GM10248 (cell line): ENCODE results near the gene MGAT1.

Source experiments
- CTCF ChIA-PET: fragments of 300-600 bp; sonication (Branson Sonifier 250); formaldehyde crosslinking; extraction: SDS; loops from one replicate; lab custom pipeline; 2021; ENCODE audit warnings: antibody characterized with exemption; lab: Yijun Ruan, JAX
- POLR2A ChIA-PET: fragments of 350-650 bp; sonication (Branson Sonifier 250); formaldehyde crosslinking; extraction: SDS; loops from one replicate; lab custom pipeline; 2020; ENCODE audit warnings: antibody characterized with exemption; lab: Yijun Ruan, JAX
- DNase-seq: peaks from one replicate; pipeline ENCODE4 v3.0.0; 2012; ENCODE audit errors: extremely low spot score
- CTCF ChIP-seq: IDR thresholded peaks from 2 replicates; pipeline ENCODE4 v1.5.1; 2012; ENCODE audit warnings: mild to moderate bottlenecking, low read depth; ENCODE audit errors: extremely low read depth, missing control alignments, control extremely low read depth

The MGAT1 gene

GRCh38 chr5:180802325-180803180 lies at the start of gene MGAT1:
Gene MGAT1 (minus strand): TSS chr5:180802806. CDS start chr5:180792971, 9,835 bp downstream.
- CTCF ChIA-PET: interaction anchor here (0.6 to 1.6 kb wide), 7 partner anchors 8 to 67 kb away, joined by 3 to 5 read pairs (median 4); no protein-coding TSS in a partner anchor
- POLR2A ChIA-PET: no interaction called here
- peak; percentile 95 for DNase-seq

GRCh38 chr5:180850434-180851078 lies 48.0 kb upstream of the MGAT1 start:
- no peak for DNase-seq
- POLR2A ChIA-PET: no interaction called here
- CTCF ChIA-PET: interaction anchor here (1.1 to 3.5 kb wide), 4 partner anchors 10 to 18 kb away, joined by 3 to 8 read pairs (median 6); no protein-coding TSS in a partner anchor

More at GRCh38 chr5:180802325-180803180, at the start of gene MGAT1:
- no peak for TF ChIP-seq CTCF

GRCh38 chr5:180849827-180850226 lies 47.2 kb upstream of the MGAT1 start:
- TF ChIP-seq CTCF: no peak
- DNase-seq: no peak
- POLR2A ChIA-PET: no interaction called here
- CTCF ChIA-PET: interaction anchor here (1.1 to 3.5 kb wide), 3 partner anchors 12 to 19 kb away, joined by 4 to 8 read pairs (median 7); no protein-coding TSS in a partner anchor

More at GRCh38 chr5:180850434-180851078, 48.0 kb upstream of the MGAT1 start:
- no peak for TF ChIP-seq CTCF

GRCh38 chr5:180848878-180849277 lies 46.3 kb upstream of the MGAT1 start:
- POLR2A ChIA-PET: no interaction called here
- no peak for TF ChIP-seq CTCF
- no peak for DNase-seq
- CTCF ChIA-PET: interaction anchor here (2.7 kb wide), 1 partner anchor 11 kb away, joined by 7 read pairs; no protein-coding TSS in a partner anchor

- no peak for DNase-seq
- CTCF ChIA-PET: interaction anchor here (1.4 to 2.7 kb wide), 2 partner anchors 10 to 12 kb away, joined by 3 to 7 read pairs; no protein-coding TSS in a partner anchor
- no peak for TF ChIP-seq CTCF
- POLR2A ChIA-PET: no interaction called here
Observed at GRCh38 chr5:180848265-180848664, 45.7 kb upstream of the MGAT1 start.

GRCh38 chr5:180847026-180847425 lies 44.4 kb upstream of the MGAT1 start:
- POLR2A ChIA-PET: no interaction called here
- no peak for TF ChIP-seq CTCF
- CTCF ChIA-PET: interaction anchor here (1.4 kb wide), 1 partner anchor 10 kb away, joined by 3 read pairs; no protein-coding TSS in a partner anchor
- DNase-seq: no peak
